HG03135 (cell line): Measurements from ENCODE around the gene LDLRAD3.

ENCODE experiments used
- ATAC-seq: cut with Tn5 transposase; IDR thresholded peaks from one replicate; pipeline ENCODE4 v1.9.1; 2021; ENCODE audit warnings: mild to moderate bottlenecking, moderate library complexity; ENCODE audit not compliant: unreplicated experiment

LDLRAD3 gene

DNA sequence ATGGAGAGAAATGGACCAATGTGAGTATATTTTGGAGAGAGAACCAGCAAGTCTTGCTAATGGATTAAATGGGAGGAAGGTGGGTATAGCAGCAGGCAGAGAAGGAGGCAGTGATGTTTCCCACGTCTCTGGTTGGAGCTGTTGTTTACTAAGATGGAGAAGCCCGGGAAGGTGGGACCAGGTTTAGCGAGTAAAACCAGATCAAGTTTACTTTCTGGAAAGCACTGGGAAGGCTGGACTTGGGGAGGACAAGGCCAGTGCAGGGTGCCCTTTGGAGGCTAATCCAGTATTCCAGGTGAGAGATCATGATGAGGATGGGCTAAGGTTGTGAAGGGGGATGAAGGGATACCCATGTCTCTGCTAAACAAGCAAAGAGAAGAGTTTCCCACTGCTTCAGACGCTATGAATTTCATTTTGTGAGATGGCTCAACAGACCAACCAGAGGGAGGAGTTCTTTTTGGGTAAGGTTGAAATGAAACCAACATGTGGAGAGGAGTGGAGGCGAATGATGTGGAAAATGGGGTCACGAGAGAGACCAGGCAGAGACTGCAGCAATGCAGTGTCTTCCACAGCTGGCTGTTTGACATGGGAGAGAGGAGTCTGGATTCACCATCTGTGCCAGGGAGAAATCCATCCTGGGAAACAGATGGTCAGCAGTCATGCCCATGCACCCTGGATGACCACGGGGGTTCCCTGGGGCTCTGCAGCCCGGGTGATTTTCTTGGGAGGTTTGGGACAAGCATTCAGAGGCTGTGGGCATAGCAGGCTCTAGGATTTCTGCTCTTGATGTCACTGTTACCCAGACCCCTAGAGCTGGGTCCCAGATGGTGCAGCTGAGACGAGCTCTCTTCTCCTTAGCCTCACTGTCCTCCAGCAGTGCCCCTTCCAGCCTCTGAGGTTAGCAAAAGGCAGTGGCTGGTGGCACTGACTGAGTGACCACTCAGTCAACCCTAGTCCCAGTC lies 320.4 kb downstream of the LDLRAD3 start:
- no peak for ATAC-seq

DNA sequence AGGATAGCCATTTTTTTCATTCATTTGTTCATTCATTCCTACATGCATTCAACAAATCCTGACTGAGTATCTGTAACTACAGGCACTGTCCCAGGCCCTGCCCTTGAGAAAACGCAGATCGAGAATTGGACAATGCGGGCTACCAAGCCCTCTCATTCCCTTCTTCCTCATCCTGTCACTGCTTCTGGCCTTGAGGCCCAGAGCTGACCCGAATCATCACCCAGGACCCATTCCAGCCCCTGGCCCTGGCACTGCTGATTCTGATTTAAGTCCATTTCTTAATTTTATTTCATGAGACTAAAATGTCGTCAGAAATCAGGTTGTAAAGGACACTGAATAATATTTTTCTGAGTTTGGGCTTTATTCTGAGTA lies 321.1 kb downstream of the LDLRAD3 start:
- no peak for ATAC-seq

DNA sequence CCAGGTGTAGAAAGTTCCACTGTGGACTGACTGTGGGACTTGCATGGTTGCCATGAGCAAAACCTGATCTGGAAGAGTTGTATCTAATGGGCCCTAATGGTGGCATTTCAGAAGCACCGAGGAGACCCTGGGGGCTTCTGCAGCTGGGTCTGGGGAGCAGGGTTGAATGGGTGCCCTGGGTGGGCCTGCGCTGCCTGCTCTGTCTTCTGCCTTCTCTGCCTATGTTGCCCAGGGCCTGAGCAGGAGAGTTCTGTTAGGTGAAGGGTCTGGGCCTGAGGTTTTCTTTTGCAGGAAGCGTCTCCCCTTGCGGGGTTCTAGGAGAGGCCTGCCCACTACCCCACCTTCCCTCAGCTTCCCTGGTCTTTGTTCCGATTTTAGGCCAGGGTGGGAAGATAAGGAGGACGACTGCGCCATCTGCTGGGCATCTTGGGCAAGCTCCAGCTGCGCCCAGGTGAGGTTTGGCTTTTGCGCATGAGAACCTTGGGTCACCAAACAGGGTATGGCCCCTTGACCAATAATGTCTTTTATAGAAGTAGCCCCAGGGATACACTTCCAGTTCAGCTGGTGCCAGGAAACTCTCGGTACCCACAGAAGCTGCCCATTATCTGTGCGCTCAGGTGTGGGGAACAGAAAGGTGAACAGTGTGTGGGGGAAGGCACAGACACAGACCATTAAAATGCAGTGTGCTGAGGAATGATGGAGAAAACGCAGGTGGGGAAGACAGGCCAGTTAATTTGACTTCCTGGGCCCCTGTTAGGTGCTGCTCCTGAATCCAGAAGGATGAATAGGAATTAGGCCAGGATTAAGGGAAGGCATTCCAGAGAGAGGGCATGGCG lies 322.1 kb downstream of the LDLRAD3 start:
- ATAC-seq = peak; percentile 63

DNA sequence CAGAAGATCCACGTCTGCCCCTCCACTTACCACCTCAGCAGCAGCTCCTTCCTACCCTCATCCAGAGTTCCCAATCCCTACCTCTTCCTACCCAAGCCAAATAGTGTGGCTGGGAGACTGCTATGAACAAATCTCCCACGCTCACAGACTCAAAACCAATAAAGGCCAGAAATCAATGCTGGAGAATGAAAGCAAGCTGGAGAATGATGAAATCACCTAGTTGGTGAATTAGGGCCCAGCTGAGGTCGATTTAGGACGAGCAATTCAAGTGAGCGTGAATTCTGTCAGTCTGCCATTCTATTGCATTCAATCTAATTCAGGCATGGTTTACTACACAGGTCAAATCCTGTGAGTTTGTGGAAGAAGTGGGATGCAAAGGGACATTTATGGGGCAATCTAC lies 322.9 kb downstream of the LDLRAD3 start:
- ATAC-seq = no peak

DNA sequence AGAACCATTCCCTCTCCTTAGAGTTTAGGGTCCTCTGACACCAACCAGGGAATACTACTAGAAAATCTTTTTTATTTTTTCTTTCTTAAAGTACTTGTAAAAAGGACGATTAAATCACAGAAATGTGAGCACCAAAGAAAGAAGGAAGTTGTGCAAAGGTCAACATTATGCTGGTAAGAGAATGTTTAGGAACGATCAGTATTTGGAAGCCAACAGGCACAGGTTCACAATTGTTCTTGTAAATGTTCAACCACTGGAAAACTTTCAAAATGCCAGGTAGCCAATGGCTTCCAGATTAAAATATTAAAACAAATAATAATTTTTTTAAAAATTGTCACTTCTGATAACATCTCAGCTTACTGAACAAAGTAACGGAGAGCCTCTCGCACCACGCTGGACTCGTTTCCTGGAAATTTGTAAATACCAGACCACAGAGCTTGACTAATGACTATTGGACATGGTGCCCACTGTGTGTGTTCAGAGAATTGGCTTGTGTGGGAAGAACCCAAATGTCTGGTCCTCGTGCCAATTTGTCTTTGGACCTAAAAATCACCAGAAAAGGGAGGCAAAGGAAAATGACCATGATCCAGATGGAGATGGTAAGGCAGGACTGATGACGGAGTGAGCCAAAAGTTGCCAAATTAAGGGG lies 324.6 kb downstream of the LDLRAD3 start:
- ATAC-seq = no peak

DNA sequence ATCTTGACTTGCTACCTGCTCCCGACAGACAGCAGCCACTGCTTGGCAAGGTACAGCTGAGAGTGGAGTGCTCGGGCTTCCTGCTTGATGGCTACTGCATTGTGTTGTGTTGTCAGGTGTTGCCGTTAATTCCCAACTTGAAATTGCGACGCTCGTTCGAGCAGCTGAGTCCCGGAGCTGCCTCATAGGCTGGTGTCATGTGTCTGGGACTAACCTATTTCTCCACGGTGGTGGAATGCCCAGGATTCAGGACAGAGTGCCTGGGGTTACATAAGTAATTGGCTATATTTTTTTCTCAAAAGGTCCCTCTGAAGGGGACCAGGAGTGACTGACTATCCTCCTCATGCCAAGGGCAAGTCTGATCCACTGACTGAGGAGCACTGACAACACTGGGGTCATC lies 326.8 kb downstream of the LDLRAD3 start:
- no peak for ATAC-seq

DNA sequence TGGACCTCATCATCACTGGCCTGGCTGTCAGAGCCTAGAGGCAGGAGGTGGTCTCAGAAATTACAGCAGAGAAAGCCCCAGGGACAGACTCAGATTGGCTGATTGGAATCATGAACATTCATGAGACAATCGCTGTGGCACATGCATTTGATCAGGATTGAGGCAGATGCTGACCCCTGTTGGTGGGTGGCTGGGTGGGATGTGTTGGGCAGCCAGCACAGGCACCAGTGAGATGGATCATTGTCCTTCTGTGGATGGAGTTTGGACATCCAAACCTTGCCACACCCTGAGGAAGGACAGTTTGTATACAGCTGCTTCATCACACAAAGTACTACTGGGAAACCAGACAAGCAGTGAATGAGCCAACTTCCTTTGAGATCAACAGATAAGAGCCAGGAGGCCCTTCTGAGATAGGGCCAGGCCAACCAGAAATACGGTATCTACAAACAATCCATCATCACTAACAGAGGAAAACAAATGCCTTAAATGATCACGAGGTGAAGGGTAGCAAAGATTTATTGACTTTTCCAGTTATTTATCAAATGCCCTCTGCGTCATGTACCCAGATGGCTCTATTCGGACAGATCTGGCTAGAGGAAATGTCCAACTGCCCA lies 328.0 kb downstream of the LDLRAD3 start:
- ATAC-seq = no peak

DNA sequence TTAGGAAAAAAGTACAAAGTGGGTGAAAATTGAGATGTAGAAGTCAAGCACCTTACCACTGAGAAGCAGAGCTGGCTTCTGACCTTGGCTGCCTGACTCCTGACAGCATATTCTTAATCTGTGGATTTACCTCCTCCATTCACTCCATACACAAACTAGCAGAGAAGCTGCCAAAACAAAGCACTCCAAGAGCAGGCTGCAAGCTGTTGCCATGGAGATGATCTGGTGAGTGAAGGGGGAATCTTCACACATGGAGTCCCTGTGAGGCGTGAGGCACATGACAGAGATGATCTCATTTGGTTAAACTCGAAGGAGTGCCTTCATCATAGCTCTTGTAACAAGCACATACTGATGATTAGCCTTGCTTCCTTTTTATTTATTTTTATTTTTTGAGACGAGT lies 329.2 kb downstream of the LDLRAD3 start:
- no peak for ATAC-seq

DNA sequence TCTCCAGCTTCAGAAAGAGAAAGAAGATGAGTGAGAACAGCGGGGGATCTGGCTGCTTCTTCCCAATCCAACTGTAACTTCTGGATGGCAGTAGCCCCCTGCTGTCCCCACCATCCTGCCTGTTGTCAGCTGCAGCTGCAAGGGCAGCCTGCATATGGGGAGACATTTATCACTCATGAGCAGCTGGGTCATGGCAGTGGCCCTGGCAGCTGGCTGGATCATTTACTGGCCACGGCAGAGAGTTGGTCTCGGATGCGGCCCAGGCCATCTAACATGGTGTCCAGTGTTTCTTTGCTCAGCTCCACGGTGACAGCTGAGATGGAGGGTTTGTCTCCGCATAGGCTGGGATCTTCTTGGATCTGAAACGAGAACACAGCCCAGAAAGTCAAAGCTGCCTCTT lies 330.6 kb downstream of the LDLRAD3 start:
- ATAC-seq = no peak

DNA sequence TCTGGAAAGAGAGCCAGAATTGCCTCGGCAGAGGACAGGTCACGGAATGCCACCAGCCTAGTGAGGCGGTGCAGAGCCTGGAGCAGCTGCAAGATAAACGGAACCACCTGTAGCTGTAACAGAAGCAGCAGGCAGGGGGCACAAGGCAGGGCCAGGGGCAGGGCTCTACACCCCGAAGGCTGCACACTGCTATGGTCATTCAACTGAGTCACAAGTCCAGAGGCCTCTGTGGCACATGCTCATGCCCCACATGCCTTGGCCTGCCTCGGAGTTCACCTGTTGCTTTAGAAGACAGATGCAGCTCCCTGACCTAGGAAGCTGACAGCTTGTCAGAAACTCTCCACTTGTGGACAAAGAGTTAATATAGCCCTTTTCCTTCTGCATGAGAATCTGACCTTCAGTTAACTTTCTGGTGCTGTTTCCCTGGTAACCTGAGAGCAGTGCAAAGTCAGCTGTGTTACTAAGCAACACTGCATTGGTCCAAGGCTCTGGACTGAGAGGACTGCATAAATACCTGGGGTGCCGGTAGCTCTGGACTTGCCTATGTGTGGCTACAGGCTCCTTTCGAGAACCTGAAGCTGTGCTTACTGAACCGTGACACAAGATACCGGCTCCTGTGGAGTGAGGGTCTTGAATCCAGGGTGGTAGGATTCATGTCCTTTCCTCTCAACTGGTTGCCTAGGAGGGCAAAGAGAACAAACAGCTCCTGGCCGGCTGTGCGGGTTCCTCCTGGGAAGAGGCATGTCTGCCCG lies 334.8 kb downstream of the LDLRAD3 start:
- ATAC-seq = no peak

DNA sequence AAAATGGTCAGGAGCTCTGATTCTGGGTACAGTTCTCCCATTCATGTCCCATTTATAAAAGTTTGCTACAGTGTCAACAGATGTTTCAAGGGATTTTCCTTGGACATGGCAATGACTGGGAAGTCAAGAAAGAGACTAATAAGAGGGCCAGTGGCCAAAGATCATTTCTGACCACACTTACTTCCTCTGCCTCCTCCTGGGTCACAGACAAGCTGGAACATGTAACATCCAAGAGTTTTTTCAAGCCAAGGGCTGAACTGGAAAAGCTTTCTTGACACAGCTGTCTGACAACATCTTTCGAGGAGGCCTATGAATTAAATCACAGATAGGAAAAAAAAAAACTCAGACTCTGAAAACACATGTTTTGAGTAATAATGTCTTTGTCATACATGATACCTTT lies 336.7 kb downstream of the LDLRAD3 start:
- no peak for ATAC-seq
